Activated CD8-positive, alpha-beta T cell treated with anti-CD3 and anti-CD28 coated beads, Interleukin-2, amount 10 ng/mL, durations not matched to agents 7 days and 5 days (primary cell): ENCODE results near the gene LY6G5B. TPM values are rescaled to one million over a fixed set of nuclear protein-coding genes. Genes with fewer than 3 reads are reported as not detected.

ENCODE experiments used
- ATAC-seq: fragments of 150-1000 bp; cut with Tn5 transposase; one replicate; pipeline ENCODE4 v1.10.0; 2021; ENCODE audit warnings: moderate library complexity
- CTCF ChIA-PET: fragments of 350-600 bp; sonication (Branson Sonifier 250); formaldehyde crosslinking; loops from one replicate; lab custom pipeline; 2021; ENCODE audit warnings: antibody characterized with exemption; lab: Charles Lee
- POLR2A ChIA-PET: fragments of 350-600 bp; sonication (Branson Sonifier 250); formaldehyde crosslinking; loops from one replicate; lab custom pipeline; 2021; ENCODE audit warnings: antibody characterized with exemption; lab: Charles Lee
- DNase-seq: peaks from one replicate; pipeline ENCODE4 v3.0.0-alpha.2; 2020
- H3K27ac Mint-ChIP-seq: one replicate; pipeline ENCODE4 v1.8.0; 2021; ENCODE audit warnings: mild to moderate bottlenecking, mixed read lengths
- H3K27me3 Mint-ChIP-seq: one replicate; pipeline ENCODE4 v1.8.0; 2021; ENCODE audit warnings: low read depth, mixed read lengths
- H3K36me3 Mint-ChIP-seq: one replicate; pipeline ENCODE4 v1.8.0; 2021; ENCODE audit warnings: low read depth, mixed read lengths
- H3K4me1 Mint-ChIP-seq: one replicate; pipeline ENCODE4 v1.8.0; 2021; ENCODE audit warnings: low read depth, mixed read lengths
- H3K4me3 Mint-ChIP-seq: one replicate; pipeline ENCODE4 v1.8.0; 2021; ENCODE audit warnings: mild to moderate bottlenecking, mixed read lengths
- H3K9me3 Mint-ChIP-seq: one replicate; pipeline ENCODE4 v1.8.0; 2022; ENCODE audit warnings: mixed read lengths; ENCODE audit not compliant: insufficient read depth
- total RNA-seq, 2 experiments: library from RNA; stranded (reverse); gene quantifications; one replicate each; pipeline ENCODE4 v1.2.3, GENCODE V29; 2021

The LY6G5B gene, protein sequence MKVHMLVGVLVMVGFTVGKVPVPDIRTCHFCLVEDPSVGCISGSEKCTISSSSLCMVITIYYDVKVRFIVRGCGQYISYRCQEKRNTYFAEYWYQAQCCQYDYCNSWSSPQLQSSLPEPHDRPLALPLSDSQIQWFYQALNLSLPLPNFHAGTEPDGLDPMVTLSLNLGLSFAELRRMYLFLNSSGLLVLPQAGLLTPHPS
- 10 to 100 TPM; 22.6 to 23.2 TPM for total RNA-seq

DNA sequence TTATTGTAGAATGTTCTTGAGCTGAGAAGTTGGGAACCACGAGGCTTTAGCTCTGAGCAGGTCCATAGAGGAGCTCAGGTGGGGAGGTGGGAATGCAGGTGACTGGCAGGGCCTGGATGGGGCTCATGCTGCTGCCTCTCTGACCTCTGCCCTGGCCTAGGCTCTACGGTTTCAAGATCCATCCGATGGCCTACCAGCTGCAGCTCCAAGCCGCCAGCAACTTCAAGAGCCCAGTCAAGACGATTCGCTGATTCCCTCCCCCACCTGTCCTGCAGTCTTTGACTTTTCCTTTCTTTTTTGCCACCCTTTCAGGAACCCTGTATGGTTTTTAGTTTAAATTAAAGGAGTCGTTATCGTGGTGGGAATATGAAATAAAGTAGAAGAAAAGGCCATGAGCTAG, at the start of gene LY6G5B:
TSS of gene LY6G5B (plus strand) at position 301 of the 400 bp plus-strand sequence. CDS start 975 bp downstream, outside the sequence.
- ATAC-seq (no peak), DNase-seq (no peak)
- no peaks in the 10 kb centered on the region for H3K27me3 Mint-ChIP-seq
- H3K4me3 Mint-ChIP-seq: no peak within 1 kb of the TSS
- H3K4me1 Mint-ChIP-seq: peaks cover 37% of the 10 kb centered on the region
- H3K9me3 Mint-ChIP-seq: no peaks in the 10 kb centered on the region
- ChIA-PET POLR2A (interaction anchor here (1.3 kb wide), 1 partner anchor 71 kb away, joined by 4 read pairs; the partner anchor contains the start of gene MSH5), CTCF (interaction anchor here (0.7 to 1.4 kb wide), 2 partner anchors 15 to 21 kb away, joined by 3 read pairs; no protein-coding TSS in a partner anchor)
- H3K36me3 Mint-ChIP-seq: peaks cover 76% of the 10 kb centered on the region
- H3K27ac Mint-ChIP-seq: peak within 1 kb of the TSS; percentile 24

GRCh38 chr6:31620586-31621319, 49.0 kb upstream of the LY6G5B start, which contains the start of gene PRRC2A:
Gene PRRC2A, plus strand, starts transcription at chr6:31620715. Its CDS starts 2,075 bp downstream, at chr6:31622790.
- ChIA-PET POLR2A (interaction anchor here (0.6 to 3.6 kb wide), 10 partner anchors 31 to 212 kb away, joined by 3 to 29 read pairs (median 4); partner anchors contain the start of genes BAG6, CSNK2B, GPANK1 and LTB), CTCF (interaction anchor here (0.6 to 12.5 kb wide), 7 partner anchors 13 to 118 kb away, joined by 3 to 130 read pairs (median 3); partner anchors contain the start of genes ATP6V1G2, NCR3 and NFKBIL1)
- peak within 1 kb of the TSS; percentile 93 for H3K4me3 Mint-ChIP-seq
- H3K27me3 Mint-ChIP-seq: no peaks in the 10 kb centered on the region
- DNase-seq (peak; percentile 83), ATAC-seq (no peak)
- peak within 1 kb of the TSS; percentile 95 for H3K27ac Mint-ChIP-seq
- peaks cover 67% of the 10 kb centered on the region for H3K36me3 Mint-ChIP-seq
- H3K9me3 Mint-ChIP-seq: no peaks in the 10 kb centered on the region
- H3K4me1 Mint-ChIP-seq: peaks cover 45% of the 10 kb centered on the region

DNA sequence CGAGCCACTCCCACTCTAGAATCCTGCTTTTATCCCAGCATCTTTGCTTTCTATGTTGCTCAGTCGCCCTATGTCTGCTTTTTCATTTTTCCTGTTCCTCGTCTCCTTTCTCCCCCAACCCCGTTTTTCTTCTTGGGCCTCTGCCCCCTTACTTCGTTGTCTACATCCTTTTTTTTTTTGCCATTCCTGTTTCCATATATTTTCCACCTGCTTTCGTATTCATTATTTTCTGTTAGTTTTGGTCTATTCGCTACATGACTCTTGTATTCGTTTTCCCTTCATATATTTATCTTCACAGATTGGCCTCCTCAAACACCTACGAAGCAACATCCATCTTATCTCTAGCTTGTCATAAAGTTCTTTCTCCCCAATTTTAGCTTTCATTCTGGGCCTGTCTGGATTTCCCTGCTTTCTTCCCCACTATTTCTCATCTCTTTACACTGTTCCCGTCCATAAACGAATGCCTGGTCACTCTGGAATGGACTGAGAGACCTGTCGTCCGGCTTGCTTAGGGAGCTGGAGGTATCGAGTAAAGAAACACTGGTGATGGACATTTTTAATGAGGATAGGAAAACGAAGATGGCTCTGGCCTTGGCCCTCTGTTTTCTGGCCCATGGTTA, 48.3 kb upstream of the LY6G5B start:
- CTCF ChIA-PET: interaction anchor here (0.9 to 2.3 kb wide), 9 partner anchors 12 to 75 kb away, joined by 3 to 12 read pairs (median 4); partner anchors contain the start of genes ATP6V1G2 and NFKBIL1
- Mint-ChIP-seq H3K4me3 (peak overlapping the region; percentile 93), H3K27me3 (no peaks in the 10 kb centered on the region), H3K36me3 (peaks cover 67% of the 10 kb centered on the region), H3K4me1 (peaks cover 38% of the 10 kb centered on the region), H3K27ac (peak overlapping the region; percentile 95), H3K9me3 (no peaks in the 10 kb centered on the region)
- POLR2A ChIA-PET: interaction anchor here (1.0 to 3.6 kb wide), 6 partner anchors 17 to 209 kb away, joined by 3 to 29 read pairs (median 8); partner anchors contain the start of genes BAG6, CSNK2B, DDX39B and GPANK1
- DNase-seq: no peak
- no peak for ATAC-seq

DNA sequence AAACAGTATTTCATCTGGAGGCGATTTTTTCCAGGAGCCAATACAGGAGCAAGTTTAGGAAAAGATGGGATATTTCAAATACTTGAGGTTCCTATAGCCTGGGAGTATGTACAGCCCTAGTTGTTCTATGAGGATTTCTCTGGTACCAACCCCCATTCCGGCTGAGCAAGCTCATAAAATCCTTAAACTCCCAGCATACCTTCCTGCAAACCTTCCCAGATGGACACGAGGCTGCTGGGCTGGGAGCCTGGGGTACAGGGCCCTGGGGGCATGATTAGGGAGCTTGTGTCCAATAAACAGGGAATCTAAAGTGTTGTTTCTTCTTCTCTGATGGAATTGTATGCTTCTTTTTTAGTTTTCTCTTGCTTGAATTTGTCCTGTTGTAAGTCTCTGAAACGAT, 47.8 kb upstream of the LY6G5B start:
- DNase-seq (no peak), ATAC-seq (no peak)
- ChIA-PET POLR2A (interaction anchor here (1.0 to 3.6 kb wide), 9 partner anchors 13 to 208 kb away, joined by 3 to 29 read pairs (median 6); partner anchors contain the start of genes BAG6, C6orf47, CSNK2B and DDX39B), CTCF (interaction anchor here (0.7 to 2.3 kb wide), 12 partner anchors 12 to 75 kb away, joined by 3 to 12 read pairs (median 4); partner anchors contain the start of genes ATP6V1G2 and NFKBIL1)
- Mint-ChIP-seq H3K4me3 (peak overlapping the region; percentile 93), H3K9me3 (no peaks in the 10 kb centered on the region), H3K4me1 (peaks cover 33% of the 10 kb centered on the region), H3K27me3 (no peaks in the 10 kb centered on the region), H3K27ac (peak overlapping the region; percentile 95), H3K36me3 (peaks cover 65% of the 10 kb centered on the region)

DNA sequence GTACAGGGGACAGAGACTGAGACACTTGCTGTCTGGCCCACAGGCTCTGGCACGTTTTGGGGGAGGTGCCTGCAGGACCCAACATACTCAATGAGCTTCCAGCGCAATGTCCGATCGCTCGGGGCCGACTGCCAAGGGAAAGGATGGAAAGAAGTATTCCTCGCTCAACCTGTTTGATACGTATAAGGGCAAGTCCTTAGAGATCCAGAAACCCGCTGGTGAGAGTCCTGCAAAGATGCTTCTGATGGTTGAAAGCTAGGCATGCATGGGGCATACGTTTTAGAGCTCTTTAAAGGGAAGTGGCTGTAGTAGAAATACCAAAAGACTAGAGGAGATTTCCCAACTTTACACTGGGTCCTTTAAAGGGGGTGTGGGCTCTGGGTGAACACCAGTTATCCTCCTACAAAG, 47.1 kb upstream of the LY6G5B start:
- ATAC-seq (no peak), DNase-seq (no peak)
- peak overlapping the region; percentile 95 for H3K27ac Mint-ChIP-seq
- peaks cover 33% of the 10 kb centered on the region for H3K4me1 Mint-ChIP-seq
- peaks cover 69% of the 10 kb centered on the region for H3K36me3 Mint-ChIP-seq
- H3K9me3 Mint-ChIP-seq: no peaks in the 10 kb centered on the region
- ChIA-PET POLR2A (interaction anchor here (0.8 to 3.6 kb wide), 9 partner anchors 12 to 81 kb away, joined by 3 to 29 read pairs (median 5); partner anchors contain the start of genes BAG6, C6orf47, CSNK2B and DDX39B), CTCF (interaction anchor here (0.7 to 2.3 kb wide), 6 partner anchors 13 to 71 kb away, joined by 3 to 12 read pairs (median 4); no protein-coding TSS in a partner anchor)
- H3K27me3 Mint-ChIP-seq: no peaks in the 10 kb centered on the region
- peak overlapping the region; percentile 93 for H3K4me3 Mint-ChIP-seq

GRCh38 chr6:31624070-31624469, 45.7 kb upstream of the LY6G5B start:
- Mint-ChIP-seq H3K4me1 (peaks cover 30% of the 10 kb centered on the region), H3K4me3 (no peak overlapping the region), H3K27me3 (no peaks in the 10 kb centered on the region), H3K36me3 (peaks cover 75% of the 10 kb centered on the region), H3K9me3 (no peaks in the 10 kb centered on the region), H3K27ac (no peak overlapping the region)
- ChIA-PET POLR2A (no interaction called here), CTCF (no interaction called here)
- ATAC-seq: no peak
- DNase-seq: no peak

GRCh38 chr6:31626952-31627351, 42.8 kb upstream of the LY6G5B start:
- H3K4me1 Mint-ChIP-seq: peaks cover 23% of the 10 kb centered on the region
- no peaks in the 10 kb centered on the region for H3K9me3 Mint-ChIP-seq
- H3K27ac Mint-ChIP-seq: peak overlapping the region; percentile 4
- H3K36me3 Mint-ChIP-seq: peaks cover 87% of the 10 kb centered on the region
- DNase-seq (no peak), ATAC-seq (no peak)
- ChIA-PET CTCF (interaction anchor here (1.1 kb wide), 1 partner anchor 76 kb away, joined by 3 read pairs; no protein-coding TSS in a partner anchor), POLR2A (interaction anchor here (1.8 kb wide), 1 partner anchor 26 kb away, joined by 8 read pairs; the partner anchor contains the start of gene BAG6)
- H3K27me3 Mint-ChIP-seq: no peaks in the 10 kb centered on the region
- no peak overlapping the region for H3K4me3 Mint-ChIP-seq

DNA sequence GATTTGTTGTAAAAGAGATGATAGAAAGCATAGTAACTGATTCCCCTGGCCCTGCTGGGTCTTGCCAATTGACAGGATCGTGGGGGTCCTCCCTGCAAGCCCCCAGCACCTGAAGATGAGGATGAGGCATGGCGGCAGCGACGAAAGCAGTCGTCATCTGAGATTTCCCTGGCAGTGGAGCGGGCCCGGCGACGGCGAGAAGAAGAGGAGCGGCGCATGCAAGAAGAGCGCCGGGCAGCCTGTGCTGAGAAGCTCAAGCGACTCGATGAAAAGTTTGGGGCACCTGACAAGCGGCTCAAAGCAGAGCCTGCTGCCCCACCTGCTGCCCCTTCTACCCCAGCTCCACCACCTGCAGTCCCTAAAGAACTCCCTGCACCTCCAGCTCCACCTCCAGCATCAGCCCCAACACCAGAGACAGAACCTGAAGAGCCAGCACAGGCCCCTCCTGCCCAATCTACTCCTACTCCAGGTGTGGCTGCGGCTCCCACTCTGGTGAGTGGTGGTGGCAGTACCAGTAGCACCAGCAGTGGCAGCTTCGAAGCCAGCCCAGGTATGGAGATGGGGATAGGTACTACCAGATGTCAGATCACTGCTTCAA, 42.0 kb upstream of the LY6G5B start:
- Mint-ChIP-seq H3K36me3 (peaks cover 85% of the 10 kb centered on the region), H3K4me1 (peaks cover 14% of the 10 kb centered on the region), H3K4me3 (no peak overlapping the region), H3K27me3 (no peaks in the 10 kb centered on the region), H3K27ac (peak overlapping the region; percentile 27), H3K9me3 (no peaks in the 10 kb centered on the region)
- no peak for ATAC-seq
- ChIA-PET POLR2A (interaction anchor here (0.7 to 0.8 kb wide), 2 partner anchors 29 to 112 kb away, joined by 3 read pairs; partner anchors contain the start of gene MSH5), CTCF (interaction anchor here (1.1 kb wide), 1 partner anchor 77 kb away, joined by 3 read pairs; no protein-coding TSS in a partner anchor)
- DNase-seq: no peak

DNA sequence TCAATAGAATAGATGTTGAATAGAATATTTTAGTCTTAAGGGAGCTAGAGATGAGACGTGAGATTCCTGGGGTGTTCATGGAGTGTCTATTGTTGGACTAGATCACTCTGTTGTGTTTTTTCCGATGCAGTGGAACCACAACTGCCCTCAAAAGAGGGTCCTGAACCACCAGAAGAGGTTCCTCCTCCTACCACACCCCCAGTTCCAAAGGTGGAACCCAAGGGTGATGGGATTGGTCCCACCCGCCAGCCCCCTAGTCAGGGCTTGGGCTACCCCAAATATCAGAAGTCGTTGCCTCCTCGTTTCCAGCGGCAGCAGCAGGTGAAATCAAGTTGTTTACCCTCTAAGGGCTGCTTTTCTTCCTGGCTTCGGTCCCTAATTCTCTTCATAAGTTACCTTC, 40.8 kb upstream of the LY6G5B start:
- H3K27me3 Mint-ChIP-seq: no peaks in the 10 kb centered on the region
- ChIA-PET CTCF (no interaction called here), POLR2A (no interaction called here)
- no peak overlapping the region for H3K27ac Mint-ChIP-seq
- ATAC-seq (no peak), DNase-seq (no peak)
- H3K36me3 Mint-ChIP-seq: peaks cover 83% of the 10 kb centered on the region
- H3K4me3 Mint-ChIP-seq: no peak overlapping the region
- peaks cover 8% of the 10 kb centered on the region for H3K4me1 Mint-ChIP-seq
- no peaks in the 10 kb centered on the region for H3K9me3 Mint-ChIP-seq

- POLR2A ChIA-PET: no interaction called here
- H3K27ac Mint-ChIP-seq: peak overlapping the region; percentile 15
- DNase-seq: no peak
These were observed 39.4 kb upstream of the LY6G5B start for GRCh38 chr6:31630177-31630934.

More at GRCh38 chr6:31630177-31630934, 39.4 kb upstream of the LY6G5B start:
- Mint-ChIP-seq H3K4me1 (peaks cover 8% of the 10 kb centered on the region), H3K36me3 (peaks cover 81% of the 10 kb centered on the region), H3K27me3 (no peaks in the 10 kb centered on the region), H3K4me3 (no peak overlapping the region), H3K9me3 (no peaks in the 10 kb centered on the region)
- CTCF ChIA-PET: no interaction called here
- ATAC-seq: no peak
